Loucy (cell line): Measurements from ENCODE around the gene ENTPD6.

Source experiments
- EZH2phosphoT487 ChIP-seq: fragments of 200-600 bp; IDR thresholded peaks from 2 replicates; pipeline ENCODE4 v1.6.1; 2018; ENCODE audit warnings: antibody characterized with exemption, mild to moderate bottlenecking, moderate library complexity, borderline replicate concordance
- TF ChIP-seq, protein P1 (sequence below): fragments of 200-600 bp; sonication (generic); conservative IDR thresholded peaks from 2 replicates; pipeline ENCODE4 v1.5.1; 2014; ENCODE audit warnings: mild to moderate bottlenecking, antibody characterized with exemption, low read length

DNA sequence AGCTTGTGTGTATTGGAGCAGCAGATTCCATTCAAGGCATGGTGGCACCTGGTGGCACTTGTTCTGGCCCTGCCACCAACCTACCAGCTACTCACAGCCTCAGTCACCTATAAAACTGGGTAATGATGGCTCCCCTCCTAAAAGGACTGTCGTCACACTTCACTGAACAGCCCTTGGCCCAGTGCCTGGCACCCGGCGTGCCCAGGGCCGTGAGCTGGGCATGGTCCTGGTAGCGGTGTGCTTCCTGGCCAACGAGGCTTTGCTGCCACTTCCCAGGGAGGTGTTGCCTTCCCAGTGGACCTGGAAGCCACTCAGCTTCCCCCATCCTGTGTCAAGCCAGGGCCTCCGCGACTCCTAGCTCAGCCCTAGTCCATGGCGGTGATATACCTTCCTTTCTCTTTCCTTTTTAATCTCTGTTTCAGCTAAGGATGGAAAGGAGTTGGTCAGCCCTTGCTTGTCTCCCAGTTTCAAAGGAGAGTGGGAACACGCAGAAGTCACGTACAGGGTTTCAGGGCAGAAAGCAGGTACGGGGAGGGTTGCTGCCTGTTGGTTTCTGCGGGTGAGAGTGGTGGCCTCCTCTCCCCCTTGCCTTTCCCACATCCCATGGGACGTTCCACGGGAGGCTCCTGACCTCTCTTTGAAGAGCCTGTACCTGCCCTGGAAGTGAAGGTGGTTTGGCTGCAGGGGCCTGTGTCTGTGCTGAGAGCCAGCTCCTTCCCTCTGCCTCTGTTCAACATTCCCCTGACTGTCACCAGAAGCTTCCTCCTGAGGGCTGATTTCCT lies 25.5 kb downstream of the ENTPD6 start:
- TF ChIP-seq, protein P1, sequence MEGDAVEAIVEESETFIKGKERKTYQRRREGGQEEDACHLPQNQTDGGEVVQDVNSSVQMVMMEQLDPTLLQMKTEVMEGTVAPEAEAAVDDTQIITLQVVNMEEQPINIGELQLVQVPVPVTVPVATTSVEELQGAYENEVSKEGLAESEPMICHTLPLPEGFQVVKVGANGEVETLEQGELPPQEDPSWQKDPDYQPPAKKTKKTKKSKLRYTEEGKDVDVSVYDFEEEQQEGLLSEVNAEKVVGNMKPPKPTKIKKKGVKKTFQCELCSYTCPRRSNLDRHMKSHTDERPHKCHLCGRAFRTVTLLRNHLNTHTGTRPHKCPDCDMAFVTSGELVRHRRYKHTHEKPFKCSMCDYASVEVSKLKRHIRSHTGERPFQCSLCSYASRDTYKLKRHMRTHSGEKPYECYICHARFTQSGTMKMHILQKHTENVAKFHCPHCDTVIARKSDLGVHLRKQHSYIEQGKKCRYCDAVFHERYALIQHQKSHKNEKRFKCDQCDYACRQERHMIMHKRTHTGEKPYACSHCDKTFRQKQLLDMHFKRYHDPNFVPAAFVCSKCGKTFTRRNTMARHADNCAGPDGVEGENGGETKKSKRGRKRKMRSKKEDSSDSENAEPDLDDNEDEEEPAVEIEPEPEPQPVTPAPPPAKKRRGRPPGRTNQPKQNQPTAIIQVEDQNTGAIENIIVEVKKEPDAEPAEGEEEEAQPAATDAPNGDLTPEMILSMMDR = no peak
- TF ChIP-seq EZH2phosphoT487 = no peak
